HCT116 (cell line): ENCODE data around the gene MNX1. TPM values are rescaled to one million over a fixed set of nuclear protein-coding genes. Genes with fewer than 3 reads are reported as not detected.

Experiments used
- ATAC-seq: fragments of 200-7000 bp; cut with Tn5 transposase; 2 replicates; pipeline ENCODE4 v1.9.1; 2020; ENCODE audit warnings: mild to moderate bottlenecking, moderate library complexity
- BruUV-seq: library from RNA; stranded (reverse); fragments of 400-500 nt; replicated peaks from 2 replicates; lab custom pipeline; 2021; lab: Mats Ljungman, UMichigan
- CTCF ChIA-PET: fragments of 300-600 bp; sonication (Branson Sonifier 250); formaldehyde crosslinking; loops from one replicate; lab custom pipeline; 2021; ENCODE audit warnings: antibody characterized with exemption; lab: Charles Lee
- POLR2A ChIA-PET: fragments of 300-600, 350-600 bp; sonication (Branson Sonifier 250); formaldehyde crosslinking; loops from one replicate; lab custom pipeline; 2021; ENCODE audit warnings: antibody characterized with exemption; lab: Charles Lee
- RAD21 ChIA-PET, 2 experiments: fragments of 300-600 bp; sonication (Branson Sonifier 250); formaldehyde crosslinking; loops; one replicate each; lab custom pipeline; 2023; ENCODE audit warnings: low total read pairs in 2 of 2; ENCODE audit not compliant: uncharacterized antibody in 2 of 2, unreplicated experiment in 2 of 2, low non-redundant PET in 1 of 2; lab: Charles Lee
- DNase-seq: peaks from one replicate; pipeline ENCODE4 v3.0.0-alpha.2; 2010; ENCODE audit warnings: low read depth, low spot score
- H2AFZ ChIP-seq: fragments of 200-600 bp; shearing (Covaris generic), sonication (generic); 2 replicates; pipeline ENCODE4 v1.6.1; 2017; ENCODE audit warnings: low read depth, mixed run types, mixed read lengths, antibody characterized with exemption, low read length; ENCODE audit not compliant: poor library complexity, severe bottlenecking
- H3K27ac ChIP-seq: 2 replicates; pipeline ENCODE4 v1.5.1; 2012; ENCODE audit warnings: low read depth, low read length
- H3K27me3 ChIP-seq: fragments of 200-600 bp; sonication (generic); 2 replicates; pipeline ENCODE4 v1.6.1; 2016; ENCODE audit warnings: mixed run types, low read length, mixed read lengths; ENCODE audit not compliant: insufficient read depth
- H3K36me3 ChIP-seq, 2 experiments: fragments of 200-500 bp in 1 of 2; fragments of 200-600 bp in 1 of 2; sonication (Bioruptor generic) in 1 of 2; sonication (generic) in 1 of 2; 2 replicates each; pipeline versions ENCODE4 v1.5.1 to v1.6.1; 2014 to 2016; ENCODE audit warnings: low read length in 2 of 2, inconsistent platforms in 1 of 2, mixed read lengths in 1 of 2, mixed run types in 1 of 2; ENCODE audit not compliant: insufficient read depth in 2 of 2, control insufficient read depth in 1 of 2
- H3K4me1 ChIP-seq, 2 experiments: fragments of 200-600 bp in 1 of 2; sonication (generic) in 1 of 2; 2 replicates each; pipeline versions ENCODE4 v1.5.1 to v1.6.1; 2012 to 2017; ENCODE audit warnings: low read length in 2 of 2, inconsistent platforms in 1 of 2, mild to moderate bottlenecking in 1 of 2, mixed read lengths in 1 of 2, mixed run types in 1 of 2, moderate library complexity in 1 of 2; ENCODE audit not compliant: insufficient read depth in 2 of 2, control insufficient read depth in 1 of 2
- H3K4me2 ChIP-seq: fragments of 200-600 bp; sonication (generic); 2 replicates; pipeline ENCODE4 v1.6.1; 2017; ENCODE audit warnings: mixed run types, low read length, mixed read lengths
- H3K4me3 ChIP-seq, 2 experiments: fragments of 200-600 bp in 1 of 2; sonication (generic) in 1 of 2; replicated peaks in 1 of 2; 2 replicates each; pipeline ENCODE4 v1.5.1; 2011 to 2016; ENCODE audit warnings: low read length in 2 of 2, control low read depth in 1 of 2, low read depth in 1 of 2, mild to moderate bottlenecking in 1 of 2, mixed read lengths in 1 of 2, mixed run types in 1 of 2
- H3K79me2 ChIP-seq: fragments of 200-600 bp; sonication (generic); 2 replicates; pipeline ENCODE4 v1.6.1; 2017; ENCODE audit warnings: mild to moderate bottlenecking, mixed run types, low read length, moderate library complexity, mixed read lengths; ENCODE audit not compliant: insufficient read depth
- H3K9ac ChIP-seq: fragments of 200-600 bp; sonication (generic); 2 replicates; pipeline ENCODE4 v1.6.1; 2016; ENCODE audit warnings: low read length, mixed read lengths
- H3K9me2 ChIP-seq: fragments of 200-600 bp; sonication (generic), shearing (Covaris generic); 2 replicates; pipeline ENCODE4 v1.6.1; 2017; ENCODE audit warnings: mixed run types, mild to moderate bottlenecking, moderate library complexity; ENCODE audit not compliant: insufficient read depth
- H3K9me3 ChIP-seq, 2 experiments: fragments of 200-500 bp in 1 of 2; fragments of 200-600 bp in 1 of 2; sonication (Bioruptor generic) in 1 of 2; sonication (generic) in 1 of 2; 2 replicates each; pipeline ENCODE4 v1.6.1; 2014 to 2017; ENCODE audit warnings: low read length in 2 of 2, mixed read lengths in 2 of 2, inconsistent platforms in 1 of 2, low read depth in 1 of 2, mild to moderate bottlenecking in 1 of 2, mixed run types in 1 of 2, moderate library complexity in 1 of 2; ENCODE audit not compliant: control insufficient read depth in 1 of 2, insufficient read depth in 1 of 2
- H4K20me1 ChIP-seq: fragments of 200-600 bp; sonication (generic), shearing (Covaris generic); 2 replicates; pipeline ENCODE4 v1.6.1; 2017; ENCODE audit warnings: mixed run types, mild to moderate bottlenecking, moderate library complexity; ENCODE audit not compliant: insufficient read depth
- ELF1 ChIP-seq: IDR thresholded peaks from 2 replicates; pipeline ENCODE4 v1.6.1; 2012; ENCODE audit warnings: low read depth, borderline replicate concordance
- EZH2phosphoT487 ChIP-seq: fragments of 200-600 bp; IDR thresholded peaks from 2 replicates; pipeline ENCODE4 v1.6.1; 2018; ENCODE audit warnings: antibody characterized with exemption, borderline replicate concordance
- JUND ChIP-seq: IDR thresholded peaks from 2 replicates; pipeline ENCODE4 v1.6.1; 2012
- SIN3A ChIP-seq: IDR thresholded peaks from 2 replicates; pipeline ENCODE4 v1.6.1; 2012; ENCODE audit warnings: low read depth
- YY1 ChIP-seq: IDR thresholded peaks from 2 replicates; pipeline ENCODE4 v1.6.1; 2011; ENCODE audit warnings: low read length, low read depth, moderate library complexity, mild to moderate bottlenecking; ENCODE audit not compliant: insufficient replicate concordance; ENCODE audit errors: extremely low read depth
- ZFX ChIP-seq: fragments of 450-650 bp; IDR thresholded peaks from 2 replicates; pipeline ENCODE4 v1.6.1; 2017
- ZNF274 ChIP-seq: fragments of 200-500 bp; sonication (Bioruptor generic); IDR thresholded peaks from 2 replicates; pipeline ENCODE4 v1.6.1; 2014; ENCODE audit warnings: mild to moderate bottlenecking, low read depth, low read length, inconsistent platforms
- intact Hi-C: fragments of 100-400 bp; cut with micrococcal nuclease; formaldehyde crosslinking; loops from 2 replicates; pipeline ENCODE4 v1.10.0; 2022
- total RNA-seq: library from RNA; stranded (reverse); gene quantifications from one replicate; pipeline ENCODE4 v1.2.1, GENCODE V29; 2021; ENCODE audit not compliant: unreplicated experiment
- TF ChIP-seq, protein P1 (sequence below): IDR thresholded peaks from 2 replicates; pipeline ENCODE4 v1.6.1; 2012
- TF ChIP-seq, protein P2 (sequence below): IDR thresholded peaks from 2 replicates; pipeline ENCODE4 v1.6.1; 2011; ENCODE audit warnings: mild to moderate bottlenecking, low read length, moderate library complexity; ENCODE audit not compliant: insufficient replicate concordance; ENCODE audit errors: extremely low read depth
- TF ChIP-seq, protein P3 (sequence below): IDR thresholded peaks from 2 replicates; pipeline ENCODE4 v1.6.1; 2012

MNX1 gene
- total RNA-seq, 1 experiment from 2014 or later: 7.7 TPM

DNA sequence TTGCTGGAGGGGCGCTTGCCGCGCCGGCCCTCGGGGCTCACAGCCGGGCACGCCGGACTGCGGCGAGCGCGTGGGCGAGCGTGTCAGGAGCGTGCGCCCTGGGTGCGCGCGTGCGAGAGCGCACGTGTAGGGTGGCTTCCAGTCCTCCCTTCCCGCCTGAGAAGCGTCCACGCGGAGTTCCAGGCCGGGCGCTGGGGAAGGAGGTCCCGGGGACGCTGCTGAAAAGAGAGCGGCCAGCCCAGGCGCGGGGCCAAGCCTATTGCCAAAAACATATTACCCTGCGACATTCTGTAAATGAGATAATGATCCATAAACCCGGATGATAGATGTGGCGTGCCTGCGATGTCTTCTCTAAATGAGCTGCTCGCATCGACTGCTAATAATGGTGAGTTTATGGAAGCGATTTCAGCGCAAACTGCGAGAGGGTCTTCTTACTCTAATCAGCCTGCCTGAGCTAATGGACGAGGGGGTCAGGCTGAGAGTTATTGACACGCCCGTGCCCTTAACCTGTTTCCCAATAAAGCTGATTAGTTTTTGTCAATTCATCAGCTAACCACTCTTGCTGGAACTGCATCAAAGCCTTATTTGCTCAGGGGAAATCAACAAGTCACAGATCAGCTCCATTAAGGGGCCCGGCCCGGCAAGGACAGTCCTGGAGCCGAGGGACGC is 8.0 kb upstream of the MNX1 start:
- intact Hi-C loops: no loop called here
- no peaks in the 10 kb centered on the region for H3K9me2 ChIP-seq
- ChIA-PET POLR2A (no interaction called here), RAD21 (no interaction called here), CTCF (no interaction called here)
- H2AFZ ChIP-seq: no peak overlapping the region
- H3K27ac ChIP-seq: no peak overlapping the region
- no peaks in the 10 kb centered on the region for H3K79me2 ChIP-seq
- no peaks in the 10 kb centered on the region; a peak in 1 of 4 replicates for H3K4me1 ChIP-seq
- no peaks in the 10 kb centered on the region for H4K20me1 ChIP-seq
- H3K9ac ChIP-seq: no peak overlapping the region
- ATAC-seq (no peak), DNase-seq (no peak)
- TF ChIP-seq JUND (no peak), ELF1 (no peak), EZH2phosphoT487 (no peak), YY1 (no peak), SIN3A (no peak), ZNF274 (no peak), ZFX (no peak)
- TF ChIP-seq, protein P1, sequence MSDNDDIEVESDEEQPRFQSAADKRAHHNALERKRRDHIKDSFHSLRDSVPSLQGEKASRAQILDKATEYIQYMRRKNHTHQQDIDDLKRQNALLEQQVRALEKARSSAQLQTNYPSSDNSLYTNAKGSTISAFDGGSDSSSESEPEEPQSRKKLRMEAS: no peak
- TF ChIP-seq, protein P2, sequence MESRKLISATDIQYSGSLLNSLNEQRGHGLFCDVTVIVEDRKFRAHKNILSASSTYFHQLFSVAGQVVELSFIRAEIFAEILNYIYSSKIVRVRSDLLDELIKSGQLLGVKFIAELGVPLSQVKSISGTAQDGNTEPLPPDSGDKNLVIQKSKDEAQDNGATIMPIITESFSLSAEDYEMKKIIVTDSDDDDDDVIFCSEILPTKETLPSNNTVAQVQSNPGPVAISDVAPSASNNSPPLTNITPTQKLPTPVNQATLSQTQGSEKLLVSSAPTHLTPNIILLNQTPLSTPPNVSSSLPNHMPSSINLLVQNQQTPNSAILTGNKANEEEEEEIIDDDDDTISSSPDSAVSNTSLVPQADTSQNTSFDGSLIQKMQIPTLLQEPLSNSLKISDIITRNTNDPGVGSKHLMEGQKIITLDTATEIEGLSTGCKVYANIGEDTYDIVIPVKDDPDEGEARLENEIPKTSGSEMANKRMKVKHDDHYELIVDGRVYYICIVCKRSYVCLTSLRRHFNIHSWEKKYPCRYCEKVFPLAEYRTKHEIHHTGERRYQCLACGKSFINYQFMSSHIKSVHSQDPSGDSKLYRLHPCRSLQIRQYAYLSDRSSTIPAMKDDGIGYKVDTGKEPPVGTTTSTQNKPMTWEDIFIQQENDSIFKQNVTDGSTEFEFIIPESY: no peak
- TF ChIP-seq, protein P3, sequence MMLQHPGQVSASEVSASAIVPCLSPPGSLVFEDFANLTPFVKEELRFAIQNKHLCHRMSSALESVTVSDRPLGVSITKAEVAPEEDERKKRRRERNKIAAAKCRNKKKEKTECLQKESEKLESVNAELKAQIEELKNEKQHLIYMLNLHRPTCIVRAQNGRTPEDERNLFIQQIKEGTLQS: no peak
- no TSS peak for BruUV-seq
- H3K27me3 ChIP-seq: 0 out of 2 replicates have a peak, but pooled peaks cover 3% of the 10 kb centered on the region
- H3K4me2 ChIP-seq: no peak overlapping the region
- H3K9me3 ChIP-seq: no peaks in the 10 kb centered on the region
- no peaks in the 10 kb centered on the region for H3K36me3 ChIP-seq
- no peak overlapping the region for H3K4me3 ChIP-seq
